Measurements from ENCODE around the gene UCN3. TPM values are rescaled to one million over a fixed set of nuclear protein-coding genes. Genes with fewer than 3 reads are reported as not detected.

Gene UCN3
- total and polyA plus RNA-seq, 10 of the 15 experiments (the other 5 are each of a cell fraction or from before 2014, with no cell fraction given) = not detected

GRCh38 chr10:5411941-5412276 lies 47.1 kb downstream of the UCN3 start:
- H3K4me2 ChIP-seq (ENCODE audit: control insufficient read depth, insufficient read depth) = peak overlapping the region; percentile 81
- POLR2A ChIA-PET = no interaction called here
- H3K4me1 ChIP-seq (ENCODE audit: control insufficient read depth, insufficient read depth, low read length) = no peaks in the 10 kb centered on the region
- SMC1A ChIA-PET (ENCODE audit: uncharacterized antibody, unreplicated experiment) = interaction anchor here (0.6 to 1.3 kb wide), 2 partner anchors 15 to 28 kb away, joined by 3 to 4 read pairs; no protein-coding TSS in a partner anchor
- no peak for TF ChIP-seq BRCA1 (IDR thresholded peaks at IDR 0.05; ENCODE audit: low read depth, low read length)
- TF ChIP-seq NR2C1 (IDR thresholded peaks at IDR 0.05) = no peak
- TF ChIP-seq, protein P1, sequence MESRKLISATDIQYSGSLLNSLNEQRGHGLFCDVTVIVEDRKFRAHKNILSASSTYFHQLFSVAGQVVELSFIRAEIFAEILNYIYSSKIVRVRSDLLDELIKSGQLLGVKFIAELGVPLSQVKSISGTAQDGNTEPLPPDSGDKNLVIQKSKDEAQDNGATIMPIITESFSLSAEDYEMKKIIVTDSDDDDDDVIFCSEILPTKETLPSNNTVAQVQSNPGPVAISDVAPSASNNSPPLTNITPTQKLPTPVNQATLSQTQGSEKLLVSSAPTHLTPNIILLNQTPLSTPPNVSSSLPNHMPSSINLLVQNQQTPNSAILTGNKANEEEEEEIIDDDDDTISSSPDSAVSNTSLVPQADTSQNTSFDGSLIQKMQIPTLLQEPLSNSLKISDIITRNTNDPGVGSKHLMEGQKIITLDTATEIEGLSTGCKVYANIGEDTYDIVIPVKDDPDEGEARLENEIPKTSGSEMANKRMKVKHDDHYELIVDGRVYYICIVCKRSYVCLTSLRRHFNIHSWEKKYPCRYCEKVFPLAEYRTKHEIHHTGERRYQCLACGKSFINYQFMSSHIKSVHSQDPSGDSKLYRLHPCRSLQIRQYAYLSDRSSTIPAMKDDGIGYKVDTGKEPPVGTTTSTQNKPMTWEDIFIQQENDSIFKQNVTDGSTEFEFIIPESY (IDR thresholded peaks at IDR 0.05) = no peak
- TF ChIP-seq MEF2B (IDR thresholded peaks at IDR 0.05; ENCODE audit: partially characterized antibody, poor library complexity, severe bottlenecking) = no peak
- TF ChIP-seq YBX1 (IDR thresholded peaks at IDR 0.05) = no peak
- TF ChIP-seq, protein P2, sequence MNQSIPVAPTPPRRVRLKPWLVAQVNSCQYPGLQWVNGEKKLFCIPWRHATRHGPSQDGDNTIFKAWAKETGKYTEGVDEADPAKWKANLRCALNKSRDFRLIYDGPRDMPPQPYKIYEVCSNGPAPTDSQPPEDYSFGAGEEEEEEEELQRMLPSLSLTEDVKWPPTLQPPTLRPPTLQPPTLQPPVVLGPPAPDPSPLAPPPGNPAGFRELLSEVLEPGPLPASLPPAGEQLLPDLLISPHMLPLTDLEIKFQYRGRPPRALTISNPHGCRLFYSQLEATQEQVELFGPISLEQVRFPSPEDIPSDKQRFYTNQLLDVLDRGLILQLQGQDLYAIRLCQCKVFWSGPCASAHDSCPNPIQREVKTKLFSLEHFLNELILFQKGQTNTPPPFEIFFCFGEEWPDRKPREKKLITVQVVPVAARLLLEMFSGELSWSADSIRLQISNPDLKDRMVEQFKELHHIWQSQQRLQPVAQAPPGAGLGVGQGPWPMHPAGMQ (IDR thresholded peaks at IDR 0.05; ENCODE audit: borderline replicate concordance) = no peak
- TF ChIP-seq TCF3 (IDR thresholded peaks at IDR 0.05; ENCODE audit: borderline replicate concordance, insufficient read depth, low read depth, low read length) = no peak
- TF ChIP-seq ZNF24 (IDR thresholded peaks at IDR 0.05) = no peak
- TF ChIP-seq ZSCAN29 (IDR thresholded peaks at IDR 0.05) = no peak
- TF ChIP-seq, protein P3, sequence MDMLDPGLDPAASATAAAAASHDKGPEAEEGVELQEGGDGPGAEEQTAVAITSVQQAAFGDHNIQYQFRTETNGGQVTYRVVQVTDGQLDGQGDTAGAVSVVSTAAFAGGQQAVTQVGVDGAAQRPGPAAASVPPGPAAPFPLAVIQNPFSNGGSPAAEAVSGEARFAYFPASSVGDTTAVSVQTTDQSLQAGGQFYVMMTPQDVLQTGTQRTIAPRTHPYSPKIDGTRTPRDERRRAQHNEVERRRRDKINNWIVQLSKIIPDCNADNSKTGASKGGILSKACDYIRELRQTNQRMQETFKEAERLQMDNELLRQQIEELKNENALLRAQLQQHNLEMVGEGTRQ (IDR thresholded peaks at IDR 0.05; ENCODE audit: borderline replicate concordance, low read depth, low read length) = no peak
- no peak for TF ChIP-seq WRNIP1 (IDR thresholded peaks at IDR 0.05; ENCODE audit: borderline replicate concordance, low read depth, low read length)
- TF ChIP-seq RELA (IDR thresholded peaks at IDR 0.05; ENCODE audit: borderline replicate concordance, partially characterized antibody) = no peak
- TF ChIP-seq NR2F1 (conservative IDR thresholded peaks at IDR 0.05) = no peak
- TF ChIP-seq E2F8 (IDR thresholded peaks at IDR 0.05; ENCODE audit: low read depth, partially characterized antibody) = no peak
- no peak for TF ChIP-seq ZNF622 (IDR thresholded peaks at IDR 0.05)
- no peak for TF ChIP-seq SP1 (IDR thresholded peaks at IDR 0.05; ENCODE audit: low read depth, low read length)
- no peak for TF ChIP-seq TAF1 (IDR thresholded peaks at IDR 0.05; ENCODE audit: borderline replicate concordance, low read depth, low read length)
- RAD21 ChIA-PET (ENCODE audit: unreplicated experiment) = no interaction called here
- no peaks in the 10 kb centered on the region for H4K20me1 ChIP-seq (ENCODE audit: control insufficient read depth, insufficient read depth)
- CTCF ChIA-PET = interaction anchor here (1.5 kb wide), 1 partner anchor 21 kb away, joined by 6 read pairs; no protein-coding TSS in a partner anchor
- DNase-seq (ENCODE audit: low read depth, low spot score) (no peak), ATAC-seq (no peak), FAIRE-seq (no peak)
- no TSS peak for BruUV-seq (replicated peaks)
- peak overlapping the region; percentile 97 for H2AFZ ChIP-seq (ENCODE audit: control insufficient read depth, low read depth, low read length)
- 9% methylated on average over 3 of the region's 3 CpGs for whole genome bisulfite sequencing (ENCODE audit: insufficient coverage, insufficient replicate concordance, low lambda C conversion rate, missing lambda C conversion rate)
- peak overlapping the region; percentile 80; the same call in 1 of the 2 replicates for H3K4me3 ChIP-seq
- H3K9ac ChIP-seq (ENCODE audit: control insufficient read depth, insufficient read depth, low read length) = peak overlapping the region; percentile 58; the same call in 1 of the 2 replicates
- no peaks in the 10 kb centered on the region for H3K36me3 ChIP-seq (ENCODE audit: control insufficient read depth in 2 of 2, insufficient read depth in 2 of 2, low read length in 1 of 2)
- intact Hi-C loops (cut with micrococcal nuclease; ENCODE audit: unreplicated experiment) = no loop called here
- no peak overlapping the region for H3K27ac ChIP-seq (ENCODE audit: control insufficient read depth, insufficient read depth)
- in situ Hi-C loops (cut with MboI) = no loop called here
- H3K9me3 ChIP-seq (replicated peaks; ENCODE audit: control insufficient read depth, insufficient read depth, low read length) = peaks cover 3% of the 10 kb centered on the region; the same call in 1 of the 3 replicates
- H3K27me3 ChIP-seq (replicated peaks in 1 of 2; ENCODE audit: control insufficient read depth in 2 of 2, insufficient read depth in 2 of 2, low read length in 1 of 2) = peaks cover 0 to 4% of the 10 kb centered on the region in 2 experiments; a peak in 1 of 4 replicates
- peaks cover 13% of the 10 kb centered on the region for H3K79me2 ChIP-seq (ENCODE audit: control insufficient read depth, insufficient read depth, low read length)

Measured in GM12878 (cell line).